ENCODE data around the gene FBXL4.

Gene FBXL4

DNA sequence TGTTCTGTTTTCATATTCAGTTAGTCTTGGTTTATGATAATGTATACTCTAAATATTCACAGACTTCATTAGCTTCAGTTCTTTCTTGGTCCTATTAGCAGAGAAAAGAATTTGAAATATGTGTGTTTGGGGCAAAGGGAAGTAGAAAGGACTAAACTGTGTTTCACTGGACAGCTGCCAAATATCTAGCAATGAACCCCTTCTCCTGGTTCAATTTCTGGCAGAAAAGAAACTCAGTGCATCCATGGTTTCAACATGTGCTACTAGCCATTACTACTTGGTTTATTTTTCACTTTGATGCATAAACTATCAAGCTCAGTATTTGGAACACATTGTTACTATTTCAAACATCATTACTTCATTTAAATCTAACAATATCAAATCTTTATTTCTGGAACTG, 43.6 kb downstream of the FBXL4 start:
- Histone ChIP-seq H2BK5ac (ENCODE audit: low read length) (no peak overlapping the region), H3K4me1 (ENCODE audit: control insufficient read depth in 2 of 2, insufficient read depth in 1 of 2, low read depth in 1 of 2, low read length in 2 of 2) (no peaks in the 10 kb centered on the region), H4K8ac (ENCODE audit: low read depth, low read length) (no peak overlapping the region), H3K79me1 (ENCODE audit: low read depth, low read length) (no peaks in the 10 kb centered on the region), H3K9me3 (replicated peaks in 1 of 2; ENCODE audit: control insufficient read depth in 2 of 2, insufficient read depth in 1 of 2, low read depth in 1 of 2, low read length in 2 of 2) (peaks cover 0 to 5% of the 10 kb centered on the region in 2 donors), H3K27ac (replicated peaks; ENCODE audit: low read length) (no peak overlapping the region), H3K4me2 (ENCODE audit: insufficient read depth, low read length, poor library complexity, severe bottlenecking) (no peak overlapping the region), H3K36me3 (replicated peaks in 1 of 2; ENCODE audit: control insufficient read depth in 2 of 2, insufficient read depth in 2 of 2, low read length in 2 of 2) (peaks cover 3 to 54% of the 10 kb centered on the region in 2 donors), H2BK12ac (ENCODE audit: low read length) (no peak overlapping the region), H4K91ac (ENCODE audit: low read depth, low read length, poor library complexity) (no peak overlapping the region), H2BK15ac (ENCODE audit: low read length) (no peak overlapping the region), H3K18ac (ENCODE audit: low read length) (no peak overlapping the region), H2AFZ (ENCODE audit: low read length) (no peak overlapping the region), H3K23ac (ENCODE audit: low read depth, low read length, poor library complexity) (no peak overlapping the region), H2BK120ac (ENCODE audit: low read depth, low read length) (no peak overlapping the region), H3K9ac (ENCODE audit: low read depth, low read length, poor library complexity) (no peak overlapping the region), H2AK5ac (ENCODE audit: low read depth, low read length) (no peak overlapping the region), H3K14ac (ENCODE audit: low read length) (no peak overlapping the region), H3K27me3 (ENCODE audit: control insufficient read depth in 3 of 3, insufficient read depth in 3 of 3, low read depth in 1 of 3, low read length in 3 of 3) (no peaks in the 10 kb centered on the region), H3K4ac (ENCODE audit: low read length) (no peak overlapping the region), H3K4me3 (ENCODE audit: low read length in 2 of 2) (no peak overlapping the region)
- DNase-seq (ENCODE audit: low spot score): no peak

DNA sequence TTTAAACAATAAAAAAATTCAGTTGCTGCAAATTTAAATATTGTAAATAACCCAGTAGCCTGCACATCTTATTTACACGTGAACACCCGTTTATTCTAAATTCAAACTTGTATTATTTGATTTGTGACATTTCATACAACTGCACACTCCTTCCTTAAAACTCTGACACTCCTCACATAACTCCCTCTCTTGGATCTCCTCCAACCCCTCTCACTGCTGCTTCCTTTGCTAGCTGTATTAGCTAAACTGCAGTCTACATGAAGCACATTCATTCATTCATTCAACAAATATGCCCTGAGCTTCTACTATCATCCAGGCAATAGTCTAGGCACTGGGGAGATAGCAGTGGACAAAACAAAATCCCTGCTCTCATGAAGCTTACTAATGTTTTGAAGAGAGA, 47.0 kb downstream of the FBXL4 start:
- H3K27ac ChIP-seq (replicated peaks; ENCODE audit: low read length): no peak overlapping the region
- no CpG with 5 or more reads among the region's 2 CpGs for WGBS, 2 donors (ENCODE audit: extremely low coverage in 2 of 2, insufficient read length in 2 of 2, insufficient replicate concordance in 1 of 2)
- H3K4me1 ChIP-seq (ENCODE audit: control insufficient read depth in 2 of 2, insufficient read depth in 1 of 2, low read depth in 1 of 2, low read length in 2 of 2): peaks cover 0 to 2% of the 10 kb centered on the region in 2 donors
- no peak overlapping the region for H2AK5ac ChIP-seq (ENCODE audit: low read depth, low read length)
- no peak overlapping the region for H3K18ac ChIP-seq (ENCODE audit: low read length)
- H3K4ac ChIP-seq (ENCODE audit: low read length): no peak overlapping the region
- DNase-seq (ENCODE audit: low spot score): no peak
- H3K9me3 ChIP-seq (replicated peaks in 1 of 2; ENCODE audit: control insufficient read depth in 2 of 2, insufficient read depth in 1 of 2, low read depth in 1 of 2, low read length in 2 of 2): peaks cover 0 to 11% of the 10 kb centered on the region in 2 donors
- no peak overlapping the region for H3K4me2 ChIP-seq (ENCODE audit: insufficient read depth, low read length, poor library complexity, severe bottlenecking)
- H4K91ac ChIP-seq (ENCODE audit: low read depth, low read length, poor library complexity): no peak overlapping the region
- H2BK12ac ChIP-seq (ENCODE audit: low read length): no peak overlapping the region
- H3K23ac ChIP-seq (ENCODE audit: low read depth, low read length, poor library complexity): no peak overlapping the region
- H3K14ac ChIP-seq (ENCODE audit: low read length): no peak overlapping the region
- H4K8ac ChIP-seq (ENCODE audit: low read depth, low read length): no peak overlapping the region
- no peak overlapping the region for H2BK15ac ChIP-seq (ENCODE audit: low read length)
- no peaks in the 10 kb centered on the region for H3K27me3 ChIP-seq (ENCODE audit: control insufficient read depth in 3 of 3, insufficient read depth in 3 of 3, low read depth in 1 of 3, low read length in 3 of 3)
- no peak overlapping the region for H2BK120ac ChIP-seq (ENCODE audit: low read depth, low read length)
- no peak overlapping the region for H2BK5ac ChIP-seq (ENCODE audit: low read length)
- no peak overlapping the region for H2AFZ ChIP-seq (ENCODE audit: low read length)
- H3K4me3 ChIP-seq (ENCODE audit: low read length in 2 of 2): no peak overlapping the region
- H3K79me1 ChIP-seq (ENCODE audit: low read depth, low read length): no peaks in the 10 kb centered on the region
- peaks cover 3 to 76% of the 10 kb centered on the region in 2 donors for H3K36me3 ChIP-seq (replicated peaks in 1 of 2; ENCODE audit: control insufficient read depth in 2 of 2, insufficient read depth in 2 of 2, low read length in 2 of 2)
- H3K9ac ChIP-seq (ENCODE audit: low read depth, low read length, poor library complexity): no peak overlapping the region

DNA sequence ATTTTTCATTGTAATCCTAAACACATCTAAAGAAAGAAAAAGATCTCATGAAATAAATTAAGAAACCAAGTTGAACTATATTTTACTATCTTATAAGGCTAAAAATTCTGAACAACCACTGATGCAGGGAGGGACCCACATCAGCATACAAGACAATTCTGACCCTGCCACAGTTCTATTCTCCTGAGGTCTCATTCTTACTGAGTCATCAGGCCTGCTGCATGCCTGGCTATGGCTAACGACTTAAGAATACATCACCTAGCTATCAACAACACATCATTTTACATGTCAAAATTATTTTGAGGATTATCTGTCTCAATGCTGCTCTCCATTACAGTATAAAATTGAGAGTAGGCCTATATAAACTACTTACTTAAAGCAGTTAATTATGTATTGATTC, 52.9 kb downstream of the FBXL4 start:
- Histone ChIP-seq H2AFZ (ENCODE audit: low read length) (no peak overlapping the region), H2BK5ac (ENCODE audit: low read length) (no peak overlapping the region), H3K79me1 (ENCODE audit: low read depth, low read length) (no peaks in the 10 kb centered on the region), H3K18ac (ENCODE audit: low read length) (no peak overlapping the region), H4K91ac (ENCODE audit: low read depth, low read length, poor library complexity) (no peak overlapping the region), H3K36me3 (replicated peaks in 1 of 2; ENCODE audit: control insufficient read depth in 2 of 2, insufficient read depth in 2 of 2, low read length in 2 of 2) (peaks cover 2 to 44% of the 10 kb centered on the region in 2 donors), H3K4ac (ENCODE audit: low read length) (no peak overlapping the region), H3K23ac (ENCODE audit: low read depth, low read length, poor library complexity) (no peak overlapping the region), H3K14ac (ENCODE audit: low read length) (no peak overlapping the region), H3K9ac (ENCODE audit: low read depth, low read length, poor library complexity) (no peak overlapping the region), H3K27ac (replicated peaks; ENCODE audit: low read length) (no peak overlapping the region), H3K27me3 (ENCODE audit: control insufficient read depth in 3 of 3, insufficient read depth in 3 of 3, low read depth in 1 of 3, low read length in 3 of 3) (no peaks in the 10 kb centered on the region), H2BK120ac (ENCODE audit: low read depth, low read length) (no peak overlapping the region), H3K4me1 (ENCODE audit: control insufficient read depth in 2 of 2, insufficient read depth in 1 of 2, low read depth in 1 of 2, low read length in 2 of 2) (peaks cover 3 to 5% of the 10 kb centered on the region in 2 donors), H2BK12ac (ENCODE audit: low read length) (no peak overlapping the region), H3K9me3 (replicated peaks in 1 of 2; ENCODE audit: control insufficient read depth in 2 of 2, insufficient read depth in 1 of 2, low read depth in 1 of 2, low read length in 2 of 2) (peaks cover 0 to 10% of the 10 kb centered on the region in 2 donors), H2AK5ac (ENCODE audit: low read depth, low read length) (no peak overlapping the region), H3K4me2 (ENCODE audit: insufficient read depth, low read length, poor library complexity, severe bottlenecking) (no peak overlapping the region), H4K8ac (ENCODE audit: low read depth, low read length) (no peak overlapping the region), H3K4me3 (ENCODE audit: low read length in 2 of 2) (no peak overlapping the region), H2BK15ac (ENCODE audit: low read length) (no peak overlapping the region)
- no CpG with 5 or more reads among the region's 1 CpG for WGBS, 2 donors (ENCODE audit: extremely low coverage in 2 of 2, insufficient read length in 2 of 2, insufficient replicate concordance in 1 of 2)
- DNase-seq (ENCODE audit: low spot score): no peak

DNA sequence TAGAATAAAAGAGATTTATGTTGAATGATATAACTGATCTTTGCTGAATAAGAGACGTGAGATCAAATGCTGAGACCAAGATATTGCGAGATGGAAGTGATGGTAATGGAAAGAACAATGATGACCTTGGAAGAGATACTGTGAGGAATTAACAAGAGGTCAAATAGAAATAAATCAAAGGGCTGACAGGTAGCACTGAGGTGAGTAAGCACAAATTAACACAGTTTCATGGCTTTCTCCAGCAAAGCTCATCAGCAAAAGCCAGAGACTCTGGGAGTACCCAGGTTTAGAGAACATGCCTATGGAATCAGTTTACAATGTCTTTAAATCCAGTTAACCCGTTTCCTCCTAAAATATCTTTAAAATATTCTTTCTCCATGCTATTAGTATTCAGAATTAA, 60.1 kb downstream of the FBXL4 start:
- Histone ChIP-seq H3K4ac (ENCODE audit: low read length) (no peak overlapping the region), H3K23ac (ENCODE audit: low read depth, low read length, poor library complexity) (no peak overlapping the region), H2BK5ac (ENCODE audit: low read length) (no peak overlapping the region), H4K91ac (ENCODE audit: low read depth, low read length, poor library complexity) (no peak overlapping the region), H3K4me3 (ENCODE audit: low read length in 2 of 2) (no peak overlapping the region), H3K4me2 (ENCODE audit: insufficient read depth, low read length, poor library complexity, severe bottlenecking) (no peak overlapping the region), H3K27me3 (ENCODE audit: control insufficient read depth in 3 of 3, insufficient read depth in 3 of 3, low read depth in 1 of 3, low read length in 3 of 3) (no peaks in the 10 kb centered on the region), H3K18ac (ENCODE audit: low read length) (no peak overlapping the region), H3K27ac (replicated peaks; ENCODE audit: low read length) (no peak overlapping the region), H2AK5ac (ENCODE audit: low read depth, low read length) (no peak overlapping the region), H3K4me1 (ENCODE audit: control insufficient read depth in 2 of 2, insufficient read depth in 1 of 2, low read depth in 1 of 2, low read length in 2 of 2) (no peaks in the 10 kb centered on the region), H2BK120ac (ENCODE audit: low read depth, low read length) (no peak overlapping the region), H4K8ac (ENCODE audit: low read depth, low read length) (no peak overlapping the region), H3K36me3 (replicated peaks in 1 of 2; ENCODE audit: control insufficient read depth in 2 of 2, insufficient read depth in 2 of 2, low read length in 2 of 2) (peaks cover 2 to 23% of the 10 kb centered on the region in 2 donors), H3K14ac (ENCODE audit: low read length) (no peak overlapping the region), H2AFZ (ENCODE audit: low read length) (no peak overlapping the region), H2BK15ac (ENCODE audit: low read length) (no peak overlapping the region), H3K9me3 (replicated peaks in 1 of 2; ENCODE audit: control insufficient read depth in 2 of 2, insufficient read depth in 1 of 2, low read depth in 1 of 2, low read length in 2 of 2) (peaks cover 0 to 5% of the 10 kb centered on the region in 2 donors), H2BK12ac (ENCODE audit: low read length) (no peak overlapping the region), H3K79me1 (ENCODE audit: low read depth, low read length) (no peaks in the 10 kb centered on the region), H3K9ac (ENCODE audit: low read depth, low read length, poor library complexity) (no peak overlapping the region)
- no peak for DNase-seq (ENCODE audit: low spot score)
- WGBS, 2 donors (ENCODE audit: extremely low coverage in 2 of 2, insufficient read length in 2 of 2, insufficient replicate concordance in 1 of 2): no CpG with 5 or more reads among the region's 3 CpGs
